NB4 (cell line): Measurements from ENCODE around the gene MRPL4.

Source experiments
- CTCF ChIP-seq: IDR thresholded peaks from one replicate; pipeline ENCODE4 v1.5.1; 2012; ENCODE audit warnings: low read depth, low read length
- MYC ChIP-seq: IDR thresholded peaks from 2 replicates; pipeline ENCODE4 v1.6.1; 2011; ENCODE audit warnings: low read depth, low read length
- POLR2A ChIP-seq: IDR thresholded peaks from 2 replicates; pipeline ENCODE4 v1.6.1; 2011; ENCODE audit warnings: mild to moderate bottlenecking; ENCODE audit not compliant: insufficient read length; ENCODE audit errors: extremely low read depth
- TF ChIP-seq, protein P1 (sequence below): IDR thresholded peaks from 2 replicates; pipeline ENCODE4 v1.6.1; 2011; ENCODE audit warnings: low read depth, low read length

DNA sequence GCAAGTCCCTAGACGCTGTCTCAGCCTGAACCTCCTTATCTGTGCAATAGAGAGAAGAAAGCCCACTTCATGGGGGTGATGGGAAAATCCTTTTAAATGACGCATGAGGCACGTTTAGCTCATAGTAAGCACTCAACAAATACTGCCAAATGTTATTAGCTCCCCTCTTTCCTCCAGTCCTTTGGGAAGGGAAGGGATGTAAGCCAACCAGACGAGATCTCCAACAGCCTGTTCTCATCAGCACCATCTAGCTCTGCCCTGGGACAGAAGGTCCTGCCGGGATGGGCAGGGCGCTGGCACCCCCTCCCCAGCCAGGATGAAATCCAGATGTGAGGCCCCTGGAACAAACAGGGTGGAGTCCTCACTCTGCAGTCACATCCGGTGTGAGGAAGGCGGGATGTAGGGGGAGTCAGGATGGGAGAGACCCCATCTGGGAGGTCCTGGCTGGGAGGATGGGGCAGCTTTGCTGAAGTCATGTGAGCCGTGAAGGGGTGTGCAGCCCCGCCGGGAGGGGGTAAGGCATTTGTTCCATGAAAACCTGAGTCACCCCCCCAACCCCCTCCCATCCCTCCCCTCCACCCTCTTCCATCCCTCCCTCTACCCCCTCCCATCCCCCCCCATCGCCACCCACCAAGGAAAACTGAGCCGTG is 25.5 kb upstream of the MRPL4 start:
- TF ChIP-seq POLR2A (no peak), CTCF (no peak), MYC (no peak)
- TF ChIP-seq, protein P1, sequence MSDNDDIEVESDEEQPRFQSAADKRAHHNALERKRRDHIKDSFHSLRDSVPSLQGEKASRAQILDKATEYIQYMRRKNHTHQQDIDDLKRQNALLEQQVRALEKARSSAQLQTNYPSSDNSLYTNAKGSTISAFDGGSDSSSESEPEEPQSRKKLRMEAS, result no peak
